ENCODE results near the gene SMIM20. TPM values are rescaled to one million over a fixed set of nuclear protein-coding genes. Genes with fewer than 3 reads are reported as not detected.

SMIM20 gene
- total and polyA plus RNA-seq, 2 experiments from 2014 or later: 56.6 to 82.9 TPM

GRCh38 chr4:25888781-25889180 is 25.2 kb upstream of the SMIM20 start:
- H3K79me2 ChIP-seq (replicated peaks; ENCODE audit: insufficient read depth): no peaks in the 10 kb centered on the region
- Mint-ChIP-seq H3K27ac (no peak overlapping the region), H3K4me3 (no peak overlapping the region), H3K4me1 (peaks cover 26% of the 10 kb centered on the region), H3K27me3 (ENCODE audit: insufficient read depth, low read depth, poor library complexity) (no peaks in the 10 kb centered on the region), H3K9me3 (no peaks in the 10 kb centered on the region), H3K36me3 (ENCODE audit: low read depth) (no peaks in the 10 kb centered on the region; the same call in 2 of the 3 replicates)
- DNase-seq (ENCODE audit: low spot score) (no peak), ATAC-seq (no peak)
- H4K20me1 ChIP-seq (replicated peaks; ENCODE audit: insufficient read depth): no peaks in the 10 kb centered on the region
- H2AFZ ChIP-seq: no peak overlapping the region
- TF ChIP-seq STAT1 (IDR thresholded peaks at IDR 0.05; ENCODE audit: unreplicated experiment) (no peak), ZNF462 (CRISPR knock-in tag; IDR thresholded peaks at IDR 0.05) (no peak), NANOG (IDR thresholded peaks at IDR 0.05; ENCODE audit: borderline replicate concordance) (no peak), ZNF331 (CRISPR knock-in tag; IDR thresholded peaks at IDR 0.05; ENCODE audit: low read depth) (no peak), POLR2AphosphoS5 (IDR thresholded peaks at IDR 0.05; ENCODE audit: low read depth) (no peak), EZH2 (IDR thresholded peaks at IDR 0.05; ENCODE audit: low read depth, unreplicated experiment) (no peak)
- no peak overlapping the region for H3K27ac ChIP-seq (ENCODE audit: low read depth)
- no peak overlapping the region for H3K4me3 ChIP-seq
- peaks cover 23% of the 10 kb centered on the region for H3K4me1 ChIP-seq (ENCODE audit: insufficient read depth)
- H3K4me2 ChIP-seq: no peak overlapping the region
- no peaks in the 10 kb centered on the region for H3K27me3 ChIP-seq (ENCODE audit: insufficient read depth)
- no peaks in the 10 kb centered on the region for H3K9me2 ChIP-seq (ENCODE audit: insufficient read depth)
- H3F3A ChIP-seq (replicated peaks; ENCODE audit: low read depth): no peaks in the 10 kb centered on the region
- H3K36me3 ChIP-seq (ENCODE audit: insufficient read depth): no peaks in the 10 kb centered on the region

All from GM23338 (cell line).